Activated naive CD4-positive, alpha-beta T cell treated with anti-CD3 and anti-CD28 coated beads for 36 hours (primary cell): ENCODE data around the gene R3HDM2. TPM values are rescaled to one million over a fixed set of nuclear protein-coding genes. Genes with fewer than 3 reads are reported as not detected.
"Not testable (repeated sequence)": the region's sequence is repeated elsewhere in the genome, so short reads cannot be mapped to it uniquely, and the experiment has no call there.

Experiments used
- CTCF ChIA-PET: fragments of 350-600 bp; sonication (Branson Sonifier 250); formaldehyde crosslinking; loops from one replicate; lab custom pipeline; 2021; ENCODE audit warnings: antibody characterized with exemption; lab: Charles Lee
- DNase-seq: peaks from one replicate; pipeline ENCODE4 v3.0.0-alpha.2; 2020
- H3K27ac Mint-ChIP-seq: one replicate; pipeline ENCODE4 v1.8.0; 2021; ENCODE audit warnings: mild to moderate bottlenecking, mixed read lengths
- H3K27me3 Mint-ChIP-seq: one replicate; pipeline ENCODE4 v1.8.0; 2021; ENCODE audit warnings: low read depth, mixed read lengths
- H3K36me3 Mint-ChIP-seq: one replicate; pipeline ENCODE4 v1.8.0; 2021; ENCODE audit warnings: low read depth, mixed read lengths
- H3K4me1 Mint-ChIP-seq: one replicate; pipeline ENCODE4 v1.8.0; 2021; ENCODE audit warnings: low read depth, mixed read lengths
- H3K4me3 Mint-ChIP-seq: one replicate; pipeline ENCODE4 v1.8.0; 2021; ENCODE audit warnings: mild to moderate bottlenecking, moderate library complexity, mixed read lengths
- H3K9me3 Mint-ChIP-seq: one replicate; pipeline ENCODE4 v1.8.0; 2021; ENCODE audit warnings: mixed read lengths
- intact Hi-C: fragments of 100-400 bp; cut with micrococcal nuclease; formaldehyde crosslinking; loops from one replicate; pipeline ENCODE4 v1.15.1; 2023
- total RNA-seq, 2 experiments: library from RNA; stranded (reverse); gene quantifications; one replicate each; pipeline ENCODE4 v1.2.3, GENCODE V29; 2021

The R3HDM2 gene
- total RNA-seq, 2 experiments from 2014 or later, result 42.2 to 44.8 TPM

GRCh38 chr12:57296291-57296690, 134.6 kb downstream of the R3HDM2 start:
- no peaks in the 10 kb centered on the region for H3K27me3 Mint-ChIP-seq

GRCh38 chr12:57282073-57282472, 148.8 kb downstream of the R3HDM2 start:
- H3K27me3 Mint-ChIP-seq, H3K4me3 Mint-ChIP-seq, H3K27ac Mint-ChIP-seq, DNase-seq, H3K9me3 Mint-ChIP-seq, intact Hi-C loops: not testable (repeated sequence)
- peaks cover 26% of the 10 kb centered on the region for H3K4me1 Mint-ChIP-seq
- CTCF ChIA-PET, result interaction anchor here (1.1 to 2.0 kb wide), 3 partner anchors 170 to 176 kb away, joined by 4 to 7 read pairs (median 4); no protein-coding TSS in a partner anchor
- H3K36me3 Mint-ChIP-seq, result peaks cover 20% of the 10 kb centered on the region

More at GRCh38 chr12:57296291-57296690, 134.6 kb downstream of the R3HDM2 start:
- H3K27ac Mint-ChIP-seq, result no peak overlapping the region
- DNase-seq, result no peak
- no peaks in the 10 kb centered on the region for H3K4me1 Mint-ChIP-seq
- intact Hi-C loops, result no loop called here
- H3K9me3 Mint-ChIP-seq, result no peaks in the 10 kb centered on the region
- CTCF ChIA-PET, result no interaction called here
- no peak overlapping the region for H3K4me3 Mint-ChIP-seq
- peaks cover 18% of the 10 kb centered on the region for H3K36me3 Mint-ChIP-seq

GRCh38 chr12:57280211-57281062, 150.4 kb downstream of the R3HDM2 start:
- peak; percentile 90 for DNase-seq
- peaks cover 28% of the 10 kb centered on the region for H3K4me1 Mint-ChIP-seq
- intact Hi-C loops, result loop anchor here (1.0 to 2.0 kb wide), 6 partner anchors 38 to 242 kb away; partner anchors contain the start of genes GLI1, MBD6 and R3HDM2
- no peaks in the 10 kb centered on the region for H3K9me3 Mint-ChIP-seq
- H3K27ac Mint-ChIP-seq, result peak overlapping the region; percentile 90
- CTCF ChIA-PET, result interaction anchor here (1.0 to 2.0 kb wide), 3 partner anchors 16 to 175 kb away, joined by 3 to 7 read pairs (median 3); no protein-coding TSS in a partner anchor
- peaks cover 24% of the 10 kb centered on the region for H3K36me3 Mint-ChIP-seq
- peak overlapping the region; percentile 46 for H3K4me3 Mint-ChIP-seq
- H3K27me3 Mint-ChIP-seq, result no peaks in the 10 kb centered on the region

GRCh38 chr12:57278465-57279381, 152.1 kb downstream of the R3HDM2 start:
- Mint-ChIP-seq H3K9me3 (no peaks in the 10 kb centered on the region), H3K4me3 (no peak overlapping the region), H3K27ac (peak overlapping the region; percentile 41), H3K4me1 (peaks cover 28% of the 10 kb centered on the region), H3K27me3 (no peaks in the 10 kb centered on the region), H3K36me3 (peaks cover 25% of the 10 kb centered on the region)
- CTCF ChIA-PET, result interaction anchor here (0.6 to 2.9 kb wide), 8 partner anchors 13 to 184 kb away, joined by 3 to 14 read pairs (median 4); no protein-coding TSS in a partner anchor
- intact Hi-C loops, result no loop called here
- DNase-seq, result no peak

GRCh38 chr12:57276935-57277563, 153.8 kb downstream of the R3HDM2 start:
- no peak overlapping the region for H3K27ac Mint-ChIP-seq
- peaks cover 28% of the 10 kb centered on the region for H3K4me1 Mint-ChIP-seq
- intact Hi-C loops, result no loop called here
- no peaks in the 10 kb centered on the region for H3K27me3 Mint-ChIP-seq
- peak; percentile 42 for DNase-seq
- CTCF ChIA-PET, result interaction anchor here (0.6 to 2.9 kb wide), 15 partner anchors 11 to 235 kb away, joined by 3 to 14 read pairs (median 4); no protein-coding TSS in a partner anchor
- peaks cover 21% of the 10 kb centered on the region for H3K36me3 Mint-ChIP-seq
- H3K4me3 Mint-ChIP-seq, result no peak overlapping the region
- no peaks in the 10 kb centered on the region for H3K9me3 Mint-ChIP-seq

GRCh38 chr12:57276233-57276632, 154.6 kb downstream of the R3HDM2 start:
- H3K9me3 Mint-ChIP-seq, DNase-seq, H3K27me3 Mint-ChIP-seq, H3K27ac Mint-ChIP-seq, H3K4me3 Mint-ChIP-seq, intact Hi-C loops: not testable (repeated sequence)
- CTCF ChIA-PET, result interaction anchor here (1.4 to 2.7 kb wide), 3 partner anchors 10 to 177 kb away, joined by 3 to 14 read pairs (median 8); no protein-coding TSS in a partner anchor
- peaks cover 27% of the 10 kb centered on the region for H3K4me1 Mint-ChIP-seq
- H3K36me3 Mint-ChIP-seq, result peaks cover 21% of the 10 kb centered on the region

GRCh38 chr12:57273516-57273915, 157.3 kb downstream of the R3HDM2 start:
- CTCF ChIA-PET, result interaction anchor here (0.7 to 1.1 kb wide), 3 partner anchors 16 to 60 kb away, joined by 3 to 4 read pairs (median 3); no protein-coding TSS in a partner anchor
- DNase-seq, result no peak
- H3K36me3 Mint-ChIP-seq, result peaks cover 27% of the 10 kb centered on the region
- intact Hi-C loops, result no loop called here
- H3K27ac Mint-ChIP-seq, result no peak overlapping the region
- no peak overlapping the region for H3K4me3 Mint-ChIP-seq
- peaks cover 5% of the 10 kb centered on the region for H3K4me1 Mint-ChIP-seq
- no peaks in the 10 kb centered on the region for H3K27me3 Mint-ChIP-seq
- H3K9me3 Mint-ChIP-seq, result no peaks in the 10 kb centered on the region

- H3K27ac Mint-ChIP-seq, result no peak overlapping the region
- no peak overlapping the region for H3K4me3 Mint-ChIP-seq
- no peaks in the 10 kb centered on the region for H3K27me3 Mint-ChIP-seq
- no peaks in the 10 kb centered on the region for H3K9me3 Mint-ChIP-seq
- no peak for DNase-seq
- CTCF ChIA-PET, result interaction anchor here (0.7 to 1.1 kb wide), 4 partner anchors 17 to 183 kb away, joined by 3 to 4 read pairs (median 4); partner anchors contain the start of gene INHBE
- intact Hi-C loops, result no loop called here
- peaks cover 25% of the 10 kb centered on the region for H3K36me3 Mint-ChIP-seq
- peaks cover 9% of the 10 kb centered on the region for H3K4me1 Mint-ChIP-seq
Measured at GRCh38 chr12:57272337-57273151, 158.3 kb downstream of the R3HDM2 start.

GRCh38 chr12:57270966-57271470, 159.8 kb downstream of the R3HDM2 start:
- Mint-ChIP-seq H3K27me3 (no peaks in the 10 kb centered on the region), H3K9me3 (no peaks in the 10 kb centered on the region), H3K36me3 (peaks cover 20% of the 10 kb centered on the region), H3K4me3 (no peak overlapping the region), H3K4me1 (peaks cover 9% of the 10 kb centered on the region), H3K27ac (no peak overlapping the region)
- intact Hi-C loops, result no loop called here
- DNase-seq, result no peak
- CTCF ChIA-PET, result interaction anchor here (0.6 to 2.0 kb wide), 6 partner anchors 57 to 275 kb away, joined by 3 to 8 read pairs (median 4); partner anchors contain the start of gene GLI1

- intact Hi-C loops, result no loop called here
Measured at GRCh38 chr12:57268264-57268663, 162.6 kb downstream of the R3HDM2 start.

More at GRCh38 chr12:57268264-57268663, 162.6 kb downstream of the R3HDM2 start:
- Mint-ChIP-seq H3K4me1 (peaks cover 7% of the 10 kb centered on the region), H3K27ac (peak overlapping the region; percentile 80), H3K36me3 (peaks cover 23% of the 10 kb centered on the region), H3K4me3 (no peak overlapping the region), H3K9me3 (no peaks in the 10 kb centered on the region), H3K27me3 (no peaks in the 10 kb centered on the region)
- CTCF ChIA-PET, result interaction anchor here (9.2 kb wide), 1 partner anchor 185 kb away, joined by 135 read pairs; the partner anchor contains the start of gene INHBE
- peak; percentile 51 for DNase-seq
